ENCODE results near the gene COBL. TPM values are rescaled to one million over a fixed set of nuclear protein-coding genes. Genes with fewer than 3 reads are reported as not detected.

Gene COBL
- total RNA-seq, 1 donor from 2014 or later: 1.2 TPM

- DNase-seq (ENCODE audit: low spot score in 2 of 2, unreplicated experiment in 2 of 2): no peak
- H3K4me1 Mint-ChIP-seq: no peaks in the 10 kb centered on the region
- H3K4me3 Mint-ChIP-seq: no peak overlapping the region
- H3K27ac Mint-ChIP-seq: no peak overlapping the region
- no peaks in the 10 kb centered on the region for H3K9me3 Mint-ChIP-seq
- no peak for TF ChIP-seq CTCF (IDR thresholded peaks at IDR 0.05; ENCODE audit: unreplicated experiment)
- H3K36me3 Mint-ChIP-seq: no peaks in the 10 kb centered on the region
- no peaks in the 10 kb centered on the region for H3K27me3 Mint-ChIP-seq (ENCODE audit: low read depth)
Observed at GRCh38 chr7:51246258-51247245, 70.1 kb downstream of the COBL start.

GRCh38 chr7:51244885-51245284, 71.7 kb downstream of the COBL start:
- H3K9me3 Mint-ChIP-seq: no peaks in the 10 kb centered on the region
- no peak overlapping the region for H3K4me3 Mint-ChIP-seq
- H3K27me3 Mint-ChIP-seq (ENCODE audit: low read depth): no peaks in the 10 kb centered on the region
- DNase-seq (ENCODE audit: low spot score in 2 of 2, unreplicated experiment in 2 of 2): no peak
- TF ChIP-seq CTCF (IDR thresholded peaks at IDR 0.05; ENCODE audit: unreplicated experiment): no peak
- no peak overlapping the region for H3K27ac Mint-ChIP-seq
- H3K36me3 Mint-ChIP-seq: no peaks in the 10 kb centered on the region
- no peaks in the 10 kb centered on the region for H3K4me1 Mint-ChIP-seq

- H3K9me3 Mint-ChIP-seq: no peaks in the 10 kb centered on the region
- no peak for DNase-seq (ENCODE audit: low spot score in 2 of 2, unreplicated experiment in 2 of 2)
- TF ChIP-seq CTCF (IDR thresholded peaks at IDR 0.05; ENCODE audit: unreplicated experiment): no peak
- no peaks in the 10 kb centered on the region for H3K36me3 Mint-ChIP-seq
- no peak overlapping the region for H3K4me3 Mint-ChIP-seq
- no peak overlapping the region for H3K27ac Mint-ChIP-seq
- peaks cover 3% of the 10 kb centered on the region for H3K4me1 Mint-ChIP-seq
- H3K27me3 Mint-ChIP-seq (ENCODE audit: low read depth): no peaks in the 10 kb centered on the region
Observed at GRCh38 chr7:51244053-51244452, 72.6 kb downstream of the COBL start.

GRCh38 chr7:51243631-51244030, 73.0 kb downstream of the COBL start:
- no peaks in the 10 kb centered on the region for H3K27me3 Mint-ChIP-seq (ENCODE audit: low read depth)
- TF ChIP-seq CTCF (IDR thresholded peaks at IDR 0.05; ENCODE audit: unreplicated experiment): no peak
- H3K36me3 Mint-ChIP-seq: no peaks in the 10 kb centered on the region
- H3K9me3 Mint-ChIP-seq: no peaks in the 10 kb centered on the region
- no peak overlapping the region for H3K27ac Mint-ChIP-seq
- no peak overlapping the region for H3K4me3 Mint-ChIP-seq
- DNase-seq (ENCODE audit: low spot score in 2 of 2, unreplicated experiment in 2 of 2): no peak
- H3K4me1 Mint-ChIP-seq: peaks cover 5% of the 10 kb centered on the region

GRCh38 chr7:51242881-51243518, 73.6 kb downstream of the COBL start:
- H3K27ac Mint-ChIP-seq: no peak overlapping the region
- peaks cover 5% of the 10 kb centered on the region for H3K4me1 Mint-ChIP-seq
- H3K36me3 Mint-ChIP-seq: no peaks in the 10 kb centered on the region
- H3K4me3 Mint-ChIP-seq: no peak overlapping the region
- H3K27me3 Mint-ChIP-seq (ENCODE audit: low read depth): no peaks in the 10 kb centered on the region
- no peaks in the 10 kb centered on the region for H3K9me3 Mint-ChIP-seq
- no peak for DNase-seq (ENCODE audit: low spot score in 2 of 2, unreplicated experiment in 2 of 2)
- TF ChIP-seq CTCF (IDR thresholded peaks at IDR 0.05; ENCODE audit: unreplicated experiment): no peak

All from mesothelial cell of epicardium (in vitro differentiated cells).